GF-D8 (cell line): Measurements from ENCODE around the gene FGGY.

Source experiments
- DNase-seq: peaks from one replicate; lab custom pipeline; 2025; lab: John Stamatoyannopoulos, UW

The FGGY gene

GRCh38 chr1:59414406-59415133, 117.7 kb downstream of the FGGY start:
- DNase-seq, result no peak

GRCh38 chr1:59415286-59415850, 118.5 kb downstream of the FGGY start:
- no peak for DNase-seq

- DNase-seq, result no peak
Measured at GRCh38 chr1:59415881-59416280, 119.0 kb downstream of the FGGY start.

GRCh38 chr1:59417406-59417805, 120.5 kb downstream of the FGGY start:
- no peak for DNase-seq

- no peak for DNase-seq
Measured at GRCh38 chr1:59418363-59419144, 121.7 kb downstream of the FGGY start.

- no peak for DNase-seq
Measured at GRCh38 chr1:59419361-59420140, 122.7 kb downstream of the FGGY start.

GRCh38 chr1:59421232-59421920, 124.5 kb downstream of the FGGY start:
- DNase-seq, result no peak

GRCh38 chr1:59422921-59423575, 126.2 kb downstream of the FGGY start:
- no peak for DNase-seq

- DNase-seq, result no peak
Measured at GRCh38 chr1:59427155-59427554, 130.3 kb downstream of the FGGY start.

- no peak for DNase-seq
Measured at GRCh38 chr1:59427784-59428183, 130.9 kb downstream of the FGGY start.

- no peak for DNase-seq
Measured at GRCh38 chr1:59428828-59429227, 131.9 kb downstream of the FGGY start.

- no peak for DNase-seq
Measured at GRCh38 chr1:59429656-59430055, 132.8 kb downstream of the FGGY start.

- no peak for DNase-seq
Measured at GRCh38 chr1:59431566-59432294, 134.8 kb downstream of the FGGY start.

GRCh38 chr1:59432531-59433439, 135.9 kb downstream of the FGGY start:
- no peak for DNase-seq

GRCh38 chr1:59433440-59433813, 136.5 kb downstream of the FGGY start:
- no peak for DNase-seq

- DNase-seq, result no peak
Measured at GRCh38 chr1:59434336-59434735, 137.4 kb downstream of the FGGY start.

GRCh38 chr1:59436637-59437036, 139.7 kb downstream of the FGGY start:
- DNase-seq, result no peak

GRCh38 chr1:59438058-59438560, 141.2 kb downstream of the FGGY start:
- no peak for DNase-seq

- DNase-seq, result no peak
Measured at GRCh38 chr1:59442492-59442891, 145.6 kb downstream of the FGGY start.
